HG02642 (cell line): ENCODE results near the gene CCDC85A.

Experiments
- ATAC-seq: cut with Tn5 transposase; IDR thresholded peaks from one replicate; pipeline ENCODE4 v1.9.1; 2021; ENCODE audit warnings: mild to moderate bottlenecking; ENCODE audit not compliant: unreplicated experiment, poor library complexity

The CCDC85A gene

GRCh38 chr2:56291711-56292110 lies 107.9 kb downstream of the CCDC85A start:
- no peak for ATAC-seq

GRCh38 chr2:56292951-56293350 lies 109.2 kb downstream of the CCDC85A start:
- no peak for ATAC-seq

GRCh38 chr2:56295666-56296065 lies 111.9 kb downstream of the CCDC85A start:
- no peak for ATAC-seq

- no peak for ATAC-seq
Observed at GRCh38 chr2:56297671-56298070, 113.9 kb downstream of the CCDC85A start.

- no peak for ATAC-seq
Observed at GRCh38 chr2:56299171-56299691, 115.4 kb downstream of the CCDC85A start.

- ATAC-seq = no peak
Observed at GRCh38 chr2:56309626-56310170, 125.9 kb downstream of the CCDC85A start.

GRCh38 chr2:56313500-56313921 lies 129.7 kb downstream of the CCDC85A start:
- no peak for ATAC-seq

GRCh38 chr2:56314371-56314770 lies 130.6 kb downstream of the CCDC85A start:
- no peak for ATAC-seq

GRCh38 chr2:56314796-56315195 lies 131.0 kb downstream of the CCDC85A start:
- no peak for ATAC-seq

GRCh38 chr2:56315376-56315775 lies 131.6 kb downstream of the CCDC85A start:
- ATAC-seq = no peak

GRCh38 chr2:56316011-56316410 lies 132.2 kb downstream of the CCDC85A start:
- no peak for ATAC-seq

- ATAC-seq = no peak
Observed at GRCh38 chr2:56318147-56318546, 134.4 kb downstream of the CCDC85A start.

- ATAC-seq = no peak
Observed at GRCh38 chr2:56325661-56326345, 142.0 kb downstream of the CCDC85A start.

GRCh38 chr2:56326346-56326741 lies 142.6 kb downstream of the CCDC85A start:
- no peak for ATAC-seq

- no peak for ATAC-seq
Observed at GRCh38 chr2:56331810-56332209, 148.0 kb downstream of the CCDC85A start.

GRCh38 chr2:56333812-56334485 lies 150.2 kb downstream of the CCDC85A start:
- ATAC-seq = no peak

GRCh38 chr2:56334622-56335021 lies 150.8 kb downstream of the CCDC85A start:
- ATAC-seq = no peak

- no peak for ATAC-seq
Observed at GRCh38 chr2:56335101-56335500, 151.3 kb downstream of the CCDC85A start.

- ATAC-seq = no peak
Observed at GRCh38 chr2:56337342-56337741, 153.6 kb downstream of the CCDC85A start.

GRCh38 chr2:56338232-56338631 lies 154.4 kb downstream of the CCDC85A start:
- no peak for ATAC-seq

GRCh38 chr2:56344771-56345170 lies 161.0 kb downstream of the CCDC85A start:
- no peak for ATAC-seq
